AG09309 (cell line): Measurements from ENCODE around the gene HSD17B12.
A peak's percentile ranks its signal among the peaks of the same experiment; 100 is the strongest.
"Not testable (repeated sequence)": the region's sequence is repeated elsewhere in the genome, so short reads cannot be mapped to it uniquely, and the experiment has no call there.

Source experiments
- DNase-seq: peaks from one replicate; pipeline ENCODE4 v3.0.0-alpha.2; 2010; ENCODE audit warnings: low read depth
- H3K4me3 ChIP-seq: 2 replicates; pipeline ENCODE4 v1.5.1; 2011; ENCODE audit warnings: mild to moderate bottlenecking, low read depth, low read length, moderate library complexity; ENCODE audit not compliant: control insufficient read depth
- TF ChIP-seq, protein P1 (sequence below): IDR thresholded peaks from 2 replicates; pipeline ENCODE4 v1.5.1; 2011; ENCODE audit warnings: mild to moderate bottlenecking, low read depth, low read length, inconsistent platforms; ENCODE audit not compliant: insufficient read depth, control insufficient read depth; ENCODE audit errors: missing control alignments

HSD17B12 gene

DNA sequence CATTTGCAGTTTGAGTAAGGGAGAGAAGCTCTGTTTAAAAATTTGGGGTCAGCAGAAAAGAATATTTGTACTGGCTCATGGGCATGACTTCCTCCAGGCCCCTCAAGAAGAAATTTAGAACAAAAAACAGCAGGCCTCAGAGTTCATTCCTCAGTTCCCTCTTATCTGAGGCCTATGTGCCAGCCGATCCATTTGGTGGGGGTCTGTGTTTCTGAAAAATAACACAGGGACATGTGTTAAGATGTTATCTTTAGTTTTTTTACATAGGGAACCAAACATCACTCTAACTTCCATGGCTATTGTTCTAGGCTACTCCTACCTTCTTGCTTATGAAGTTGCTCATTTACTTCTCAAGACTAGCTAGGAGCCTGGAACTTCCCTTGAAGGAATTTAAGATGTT is 16.2 kb upstream of the HSD17B12 start:
- H3K4me3 ChIP-seq, result no peak overlapping the region
- no peak for DNase-seq
- TF ChIP-seq, protein P1, sequence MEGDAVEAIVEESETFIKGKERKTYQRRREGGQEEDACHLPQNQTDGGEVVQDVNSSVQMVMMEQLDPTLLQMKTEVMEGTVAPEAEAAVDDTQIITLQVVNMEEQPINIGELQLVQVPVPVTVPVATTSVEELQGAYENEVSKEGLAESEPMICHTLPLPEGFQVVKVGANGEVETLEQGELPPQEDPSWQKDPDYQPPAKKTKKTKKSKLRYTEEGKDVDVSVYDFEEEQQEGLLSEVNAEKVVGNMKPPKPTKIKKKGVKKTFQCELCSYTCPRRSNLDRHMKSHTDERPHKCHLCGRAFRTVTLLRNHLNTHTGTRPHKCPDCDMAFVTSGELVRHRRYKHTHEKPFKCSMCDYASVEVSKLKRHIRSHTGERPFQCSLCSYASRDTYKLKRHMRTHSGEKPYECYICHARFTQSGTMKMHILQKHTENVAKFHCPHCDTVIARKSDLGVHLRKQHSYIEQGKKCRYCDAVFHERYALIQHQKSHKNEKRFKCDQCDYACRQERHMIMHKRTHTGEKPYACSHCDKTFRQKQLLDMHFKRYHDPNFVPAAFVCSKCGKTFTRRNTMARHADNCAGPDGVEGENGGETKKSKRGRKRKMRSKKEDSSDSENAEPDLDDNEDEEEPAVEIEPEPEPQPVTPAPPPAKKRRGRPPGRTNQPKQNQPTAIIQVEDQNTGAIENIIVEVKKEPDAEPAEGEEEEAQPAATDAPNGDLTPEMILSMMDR, result no peak

DNA sequence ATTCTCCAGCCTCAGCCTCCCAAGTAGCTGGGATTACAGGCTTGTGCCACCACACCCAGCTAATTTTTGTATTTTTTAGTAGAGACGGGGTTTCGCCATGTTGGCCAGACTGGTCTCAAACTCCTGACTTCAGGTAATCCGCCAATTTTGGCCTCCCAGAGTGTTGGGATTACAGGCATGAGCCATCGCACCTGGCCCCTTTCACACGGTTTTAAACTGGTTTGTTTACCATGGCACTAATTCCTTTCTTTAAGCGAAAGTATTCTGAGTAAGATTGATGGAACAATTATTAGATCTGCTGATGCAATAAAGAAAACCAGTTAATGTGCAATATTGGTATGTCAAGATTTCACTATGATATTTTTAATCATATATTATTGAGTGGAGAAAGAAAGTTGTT is 9.3 kb upstream of the HSD17B12 start:
- H3K4me3 ChIP-seq, DNase-seq: not testable (repeated sequence)

DNA sequence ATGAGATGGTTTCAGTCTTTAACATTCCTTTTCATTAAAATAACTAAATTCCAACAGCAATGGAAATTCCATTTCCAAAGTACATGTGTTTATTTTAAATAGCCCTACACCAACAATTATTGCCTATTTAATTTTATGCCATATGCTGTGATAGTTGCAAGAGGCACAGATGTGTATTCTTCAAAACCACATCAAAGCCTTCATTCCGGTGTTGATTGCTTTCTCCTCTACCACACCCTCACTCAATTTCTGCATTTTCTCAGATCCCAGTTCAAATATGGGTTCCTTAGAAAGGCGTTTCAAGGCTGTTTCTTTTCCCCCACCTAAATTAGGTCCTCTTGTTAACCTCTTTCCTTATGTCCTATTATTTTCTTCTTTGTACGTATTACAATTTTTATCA is 6.0 kb upstream of the HSD17B12 start:
- no peak for DNase-seq
- H3K4me3 ChIP-seq, result no peak overlapping the region
- TF ChIP-seq, protein P1, result no peak

DNA sequence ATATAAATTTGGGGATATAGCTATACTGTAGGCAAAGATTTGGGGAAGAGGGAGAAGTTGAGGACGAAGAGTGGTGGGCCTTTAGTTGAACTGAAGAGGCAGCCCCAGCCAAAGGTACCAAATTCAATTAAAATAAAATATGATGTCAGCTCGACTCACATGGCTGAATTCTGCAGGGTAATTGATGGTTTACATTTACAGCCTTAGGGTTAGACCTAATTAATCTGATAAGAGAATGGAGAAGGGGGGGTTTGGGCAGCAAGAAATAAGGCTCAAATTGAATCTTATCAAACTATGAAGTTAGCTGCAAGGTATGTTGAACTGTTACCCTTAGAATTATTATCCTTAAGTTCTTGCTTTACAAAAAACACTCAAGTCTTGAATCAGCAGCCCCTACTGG is 3.6 kb upstream of the HSD17B12 start:
- TF ChIP-seq, protein P1, result no peak
- DNase-seq, result no peak
- H3K4me3 ChIP-seq, result no peak overlapping the region

DNA sequence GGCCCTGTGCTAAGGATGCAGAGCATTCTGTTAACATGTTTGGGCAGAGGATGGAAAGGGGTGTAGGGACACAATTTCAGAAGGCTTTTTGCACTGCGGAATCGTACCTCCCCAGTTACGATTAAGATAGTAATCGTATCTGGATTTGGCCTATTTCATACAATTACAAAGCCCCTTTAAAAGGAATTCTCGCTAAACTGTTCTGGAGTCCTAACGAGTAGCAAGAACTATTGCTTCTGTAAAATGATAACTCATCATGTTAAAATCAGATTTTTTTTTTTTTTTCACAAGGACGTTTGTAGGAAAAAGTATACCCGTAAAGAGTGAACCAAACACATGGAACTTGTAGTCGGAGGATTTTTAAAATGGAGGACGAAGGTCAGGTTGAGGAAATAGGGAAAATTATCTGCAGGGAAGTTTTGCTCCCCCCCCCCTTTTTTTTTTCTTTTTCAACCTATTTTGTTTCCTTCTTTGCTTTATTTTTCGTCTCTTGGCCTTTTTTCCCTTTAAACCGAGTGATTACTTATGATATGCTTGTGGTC is 934 bp downstream of the HSD17B12 start:
- TF ChIP-seq, protein P1, result no peak
- H3K4me3 ChIP-seq, result peak overlapping the region; percentile 61
- no peak for DNase-seq

DNA sequence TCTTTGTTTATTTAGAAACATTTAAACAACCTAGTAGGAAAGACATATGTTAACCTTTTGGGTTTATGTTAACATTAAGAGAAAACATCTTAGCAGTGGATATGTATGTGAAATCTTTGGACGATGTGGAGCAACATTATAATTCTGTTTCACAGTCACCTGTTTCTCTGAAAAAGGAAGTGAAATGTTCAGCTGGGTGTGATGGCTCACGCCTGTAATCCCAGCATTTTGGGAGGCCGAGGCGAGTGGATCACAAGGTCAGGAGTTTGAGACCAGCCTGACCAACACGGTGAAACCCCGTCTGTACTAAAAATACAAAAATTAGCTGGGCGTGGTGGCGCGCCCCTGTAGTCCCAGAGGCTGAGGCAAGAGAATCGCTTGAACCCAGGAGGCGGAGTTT is 1.5 kb downstream of the HSD17B12 start:
- peak overlapping the region; percentile 61 for H3K4me3 ChIP-seq
- not testable (repeated sequence) for DNase-seq

DNA sequence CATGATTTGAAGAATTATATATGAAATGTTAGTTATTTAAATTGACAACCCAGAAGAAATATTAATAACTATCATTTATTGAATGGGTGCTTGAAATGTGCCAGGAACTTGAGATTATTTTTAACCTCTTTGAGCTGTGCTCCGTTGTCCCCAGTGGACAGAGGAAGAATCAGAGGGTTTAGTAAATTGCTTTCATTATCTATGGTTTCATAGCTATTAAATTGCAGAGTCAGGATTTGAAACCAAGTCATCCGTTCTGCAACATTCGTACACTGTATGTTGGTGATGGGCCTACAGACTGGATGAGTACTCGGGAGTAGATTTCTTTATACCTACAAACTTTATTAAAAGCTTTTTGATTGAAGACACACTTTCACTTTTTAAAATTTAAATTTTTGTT is 4.9 kb downstream of the HSD17B12 start:
- TF ChIP-seq, protein P1, result no peak
- no peak for DNase-seq
- H3K4me3 ChIP-seq, result no peak overlapping the region

DNA sequence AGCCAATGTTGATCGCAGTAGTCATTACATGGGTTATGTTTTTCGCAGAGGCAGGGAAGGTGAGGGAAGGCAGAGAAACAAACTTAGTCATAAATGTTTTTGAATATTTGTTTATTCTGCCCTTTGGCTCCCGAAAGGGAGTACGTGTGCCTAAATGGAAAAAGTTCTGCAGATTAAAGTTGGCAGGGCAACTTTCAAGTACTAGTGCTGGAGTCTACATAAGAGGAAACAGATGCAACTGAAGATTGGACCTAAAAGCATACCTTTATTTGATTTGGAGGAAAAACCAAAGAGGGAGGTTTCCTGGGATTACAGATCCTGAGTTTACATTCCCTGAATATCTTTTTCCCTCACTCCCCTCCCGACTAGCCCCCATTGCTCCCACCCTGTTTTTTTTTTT is 5.7 kb downstream of the HSD17B12 start:
- H3K4me3 ChIP-seq, result no peak overlapping the region
- TF ChIP-seq, protein P1, result no peak
- DNase-seq, result no peak
